Mesothelial cell of epicardium (in vitro differentiated cells): ENCODE data around the gene ALG5. TPM values are rescaled to one million over a fixed set of nuclear protein-coding genes. Genes with fewer than 3 reads are reported as not detected.

Source experiments
- DNase-seq, 2 experiments: peaks; one replicate each; pipeline ENCODE4 v3.0.0; 2021; ENCODE audit warnings: low spot score in 2 of 2; ENCODE audit not compliant: unreplicated experiment in 2 of 2
- H3K27ac Mint-ChIP-seq: 2 replicates; pipeline ENCODE4 v1.8.0; 2021; ENCODE audit warnings: mixed read lengths
- H3K27me3 Mint-ChIP-seq: 2 replicates; pipeline ENCODE4 v1.8.0; 2021; ENCODE audit warnings: low read depth, mixed read lengths
- H3K36me3 Mint-ChIP-seq: 2 replicates; pipeline ENCODE4 v1.8.0; 2021; ENCODE audit warnings: mixed read lengths
- H3K4me1 Mint-ChIP-seq: 2 replicates; pipeline ENCODE4 v1.8.0; 2021; ENCODE audit warnings: mixed read lengths
- H3K4me3 Mint-ChIP-seq: 2 replicates; pipeline ENCODE4 v1.8.0; 2021; ENCODE audit warnings: mild to moderate bottlenecking, moderate library complexity, mixed read lengths
- H3K9me3 Mint-ChIP-seq: 2 replicates; pipeline ENCODE4 v1.8.0; 2021; ENCODE audit warnings: mixed read lengths
- total RNA-seq: library from RNA; stranded (reverse); gene quantifications from 3 replicates; pipeline ENCODE4 v1.2.1, GENCODE V29; 2021
- TF ChIP-seq, protein P1 (sequence below): fragments of 200-600 bp; sonication (generic); IDR thresholded peaks from one replicate; pipeline ENCODE4 v1.5.0; 2021; ENCODE audit warnings: antibody characterized with exemption; ENCODE audit not compliant: unreplicated experiment

Gene ALG5
- total RNA-seq, 1 donor from 2014 or later, result 27.2 TPM

DNA sequence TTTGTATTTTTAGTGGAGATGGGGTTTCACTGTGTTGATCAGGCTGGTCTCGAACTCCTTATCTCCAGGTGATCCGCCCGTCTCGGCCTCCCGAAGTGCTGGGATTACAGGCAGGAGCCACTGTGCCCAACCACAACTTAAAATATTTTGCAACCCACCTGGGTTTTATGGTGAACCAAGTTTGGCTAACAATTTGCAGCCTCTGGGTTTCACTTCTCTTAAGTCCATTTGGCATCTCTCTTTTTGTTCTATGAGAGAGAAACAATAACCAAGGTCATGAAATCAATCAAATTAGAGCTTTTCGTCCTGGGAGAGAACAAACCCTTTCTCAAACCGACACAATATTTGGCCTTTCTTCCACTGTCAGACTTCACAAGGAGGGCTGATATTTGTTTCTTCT lies 73.5 kb downstream of the ALG5 start:
- H3K27me3 Mint-ChIP-seq, result no peaks in the 10 kb centered on the region
- no peaks in the 10 kb centered on the region for H3K36me3 Mint-ChIP-seq
- TF ChIP-seq, protein P1, sequence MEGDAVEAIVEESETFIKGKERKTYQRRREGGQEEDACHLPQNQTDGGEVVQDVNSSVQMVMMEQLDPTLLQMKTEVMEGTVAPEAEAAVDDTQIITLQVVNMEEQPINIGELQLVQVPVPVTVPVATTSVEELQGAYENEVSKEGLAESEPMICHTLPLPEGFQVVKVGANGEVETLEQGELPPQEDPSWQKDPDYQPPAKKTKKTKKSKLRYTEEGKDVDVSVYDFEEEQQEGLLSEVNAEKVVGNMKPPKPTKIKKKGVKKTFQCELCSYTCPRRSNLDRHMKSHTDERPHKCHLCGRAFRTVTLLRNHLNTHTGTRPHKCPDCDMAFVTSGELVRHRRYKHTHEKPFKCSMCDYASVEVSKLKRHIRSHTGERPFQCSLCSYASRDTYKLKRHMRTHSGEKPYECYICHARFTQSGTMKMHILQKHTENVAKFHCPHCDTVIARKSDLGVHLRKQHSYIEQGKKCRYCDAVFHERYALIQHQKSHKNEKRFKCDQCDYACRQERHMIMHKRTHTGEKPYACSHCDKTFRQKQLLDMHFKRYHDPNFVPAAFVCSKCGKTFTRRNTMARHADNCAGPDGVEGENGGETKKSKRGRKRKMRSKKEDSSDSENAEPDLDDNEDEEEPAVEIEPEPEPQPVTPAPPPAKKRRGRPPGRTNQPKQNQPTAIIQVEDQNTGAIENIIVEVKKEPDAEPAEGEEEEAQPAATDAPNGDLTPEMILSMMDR, result no peak
- DNase-seq, result no peak
- no peaks in the 10 kb centered on the region for H3K9me3 Mint-ChIP-seq
- no peak overlapping the region for H3K27ac Mint-ChIP-seq
- peaks cover 12% of the 10 kb centered on the region for H3K4me1 Mint-ChIP-seq
- H3K4me3 Mint-ChIP-seq, result no peak overlapping the region

DNA sequence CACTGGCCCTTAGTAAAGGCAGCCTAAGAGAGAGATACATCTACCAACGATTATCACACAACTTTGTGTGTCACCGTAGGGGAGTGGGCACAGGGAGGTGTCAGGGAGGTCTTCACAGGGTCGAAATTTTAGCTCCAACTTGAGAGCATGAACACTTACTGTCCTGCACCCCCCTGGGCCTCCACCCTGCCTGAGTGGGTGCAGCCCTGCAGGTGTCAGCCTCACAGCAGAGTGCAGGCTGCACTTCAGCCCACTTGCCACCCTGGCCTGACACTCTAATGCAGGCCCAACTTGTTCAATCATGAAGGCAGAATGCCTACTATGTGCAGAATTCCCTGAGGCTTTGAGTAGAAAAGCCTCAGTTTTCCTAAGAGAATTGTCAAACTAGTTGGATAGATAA lies 75.1 kb downstream of the ALG5 start:
- H3K27ac Mint-ChIP-seq, result no peak overlapping the region
- TF ChIP-seq, protein P1, result no peak
- no peak overlapping the region for H3K4me3 Mint-ChIP-seq
- H3K4me1 Mint-ChIP-seq, result peaks cover 16% of the 10 kb centered on the region
- no peak for DNase-seq
- H3K27me3 Mint-ChIP-seq, result no peaks in the 10 kb centered on the region
- H3K36me3 Mint-ChIP-seq, result no peaks in the 10 kb centered on the region
- no peaks in the 10 kb centered on the region for H3K9me3 Mint-ChIP-seq

DNA sequence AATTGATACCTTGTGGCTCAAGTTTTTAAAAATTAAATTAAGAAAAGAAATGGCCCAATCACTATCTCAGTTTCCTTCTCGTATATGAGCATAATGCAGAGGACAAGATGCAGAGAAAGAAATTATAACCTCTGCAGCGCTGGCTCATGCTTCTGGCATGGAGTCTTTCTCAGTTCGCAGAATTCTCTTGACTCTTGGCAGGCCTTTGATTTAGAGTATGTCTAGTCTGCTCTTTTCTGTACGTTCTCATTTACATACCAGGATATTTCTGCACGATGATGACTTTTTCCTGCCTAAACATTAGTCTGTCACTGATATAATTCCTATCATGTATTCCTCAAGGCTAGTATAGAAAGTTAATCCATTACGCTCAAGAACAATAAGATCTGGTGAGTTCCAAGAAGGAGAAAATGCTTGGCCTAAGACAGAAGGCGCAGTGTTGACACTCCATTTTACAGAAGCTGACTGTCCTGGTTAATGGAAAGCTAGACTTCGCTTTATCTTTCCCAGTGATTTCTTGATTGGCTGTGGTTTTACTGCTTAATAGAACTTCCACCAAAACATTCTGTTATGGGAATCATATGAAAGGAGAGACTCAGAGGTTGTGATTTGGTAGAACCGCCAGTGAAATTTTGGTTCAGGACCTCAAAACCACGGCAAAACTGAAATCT lies 77.4 kb downstream of the ALG5 start:
- peaks cover 38% of the 10 kb centered on the region for H3K4me1 Mint-ChIP-seq
- no peaks in the 10 kb centered on the region for H3K36me3 Mint-ChIP-seq
- peak overlapping the region; percentile 9 for H3K27ac Mint-ChIP-seq
- H3K27me3 Mint-ChIP-seq, result no peaks in the 10 kb centered on the region
- H3K4me3 Mint-ChIP-seq, result no peak overlapping the region
- TF ChIP-seq, protein P1, result no peak
- no peaks in the 10 kb centered on the region for H3K9me3 Mint-ChIP-seq
- no peak for DNase-seq

DNA sequence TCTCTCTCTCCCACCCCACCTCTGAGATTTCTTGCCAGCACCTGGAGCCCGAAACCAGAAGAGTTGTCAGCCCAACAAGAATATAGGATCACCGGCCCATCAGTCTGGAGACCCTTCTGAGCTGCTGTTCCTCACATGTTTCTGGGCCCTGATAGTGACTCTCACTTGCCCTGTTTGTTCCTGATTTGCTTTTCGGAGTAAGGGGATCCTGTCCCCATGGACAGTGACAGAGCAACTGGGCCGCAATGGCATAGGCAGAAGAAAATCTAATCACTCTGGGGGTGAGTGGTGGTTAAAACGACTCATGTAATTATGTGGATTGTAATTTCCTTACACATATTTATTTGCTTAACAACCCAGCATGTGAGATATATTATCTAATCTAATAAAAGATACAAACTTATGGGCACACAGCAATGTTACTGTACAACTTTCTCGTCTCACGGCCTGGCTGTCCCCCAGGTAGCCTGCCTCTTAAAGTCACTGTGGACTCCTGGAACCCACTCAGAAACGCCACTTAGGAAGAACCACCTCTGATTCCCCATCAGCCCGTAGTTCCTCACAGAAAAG lies 78.4 kb downstream of the ALG5 start:
- H3K27ac Mint-ChIP-seq, result peak overlapping the region; percentile 94
- TF ChIP-seq, protein P1, result no peak
- peaks cover 48% of the 10 kb centered on the region for H3K4me1 Mint-ChIP-seq
- no peaks in the 10 kb centered on the region for H3K27me3 Mint-ChIP-seq
- no peak for DNase-seq
- H3K4me3 Mint-ChIP-seq, result peak overlapping the region; percentile 68
- H3K9me3 Mint-ChIP-seq, result no peaks in the 10 kb centered on the region
- no peaks in the 10 kb centered on the region for H3K36me3 Mint-ChIP-seq

DNA sequence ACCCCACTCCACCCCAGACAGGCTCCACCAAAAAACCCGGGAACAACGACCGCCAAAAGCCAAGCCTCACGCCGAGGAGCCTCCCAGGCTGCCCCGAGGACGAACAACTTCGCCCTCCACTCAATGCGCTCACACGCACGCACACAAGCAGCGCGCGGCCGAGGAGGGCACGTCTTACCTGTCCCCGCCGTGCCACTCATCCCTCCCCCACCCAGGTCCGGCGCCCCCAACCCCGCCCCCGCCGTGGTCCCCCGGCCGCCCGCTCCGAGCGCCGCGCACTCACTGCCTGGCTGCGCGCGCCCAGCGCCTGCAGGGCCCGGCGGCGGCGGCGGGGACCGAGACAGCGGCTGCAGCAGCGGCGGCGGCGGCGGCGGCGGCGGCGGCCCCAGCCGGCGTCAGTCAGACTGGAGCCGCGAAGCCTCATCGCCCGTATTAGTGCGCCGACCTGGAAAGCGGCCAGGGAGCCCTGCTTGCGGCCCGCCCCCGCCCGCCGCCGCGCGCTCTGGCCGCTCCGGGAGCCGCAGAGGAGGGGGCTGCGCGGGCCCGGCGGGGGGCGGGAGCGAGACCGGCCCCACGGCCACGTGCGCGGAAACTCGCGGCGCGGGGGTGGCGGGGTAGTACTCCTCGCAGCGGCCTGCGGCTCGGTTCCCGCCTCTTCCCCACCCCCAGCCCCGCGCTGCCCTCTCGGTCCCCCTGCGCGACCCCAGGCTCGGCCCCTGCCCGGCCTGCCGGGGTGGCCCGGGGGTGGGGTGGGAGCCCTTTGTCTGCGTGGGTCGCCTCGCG lies 79.1 kb downstream of the ALG5 start, which contains the start of gene SMAD9:
Gene SMAD9, minus strand, starts transcription at position 406 of the 783 bp plus-strand sequence. CDS start 40,549 bp downstream, outside the sequence.
- H3K27ac Mint-ChIP-seq, result peak within 1 kb of the TSS; percentile 96

More for the DNA sequence above, 79.1 kb downstream of the ALG5 start, which contains the start of gene SMAD9:
- peak within 1 kb of the TSS; percentile 89 for H3K4me3 Mint-ChIP-seq
- TF ChIP-seq, protein P1, result no peak
- no peaks in the 10 kb centered on the region for H3K27me3 Mint-ChIP-seq
- H3K36me3 Mint-ChIP-seq, result no peaks in the 10 kb centered on the region
- no peaks in the 10 kb centered on the region for H3K9me3 Mint-ChIP-seq
- DNase-seq, result peak; percentile 80 to 90
- H3K4me1 Mint-ChIP-seq, result peaks cover 53% of the 10 kb centered on the region
